GM21367 (cell line): Measurements from ENCODE around the gene GSTT2.
"Not testable (repeated sequence)": the region's sequence is repeated elsewhere in the genome, so short reads cannot be mapped to it uniquely, and the experiment has no call there.

Experiments used
- ATAC-seq: cut with Tn5 transposase; IDR thresholded peaks from one replicate; pipeline ENCODE4 v1.9.1; 2021; ENCODE audit not compliant: unreplicated experiment

GSTT2 gene

GRCh38 chr22:23974345-23974744, 5.6 kb upstream of the GSTT2 start, which contains the start of gene DDT:
DDT (minus strand) TSS chr22:23974441; CDS start chr22:23974414, 27 bp downstream.
- peak; percentile 61 for ATAC-seq

GRCh38 chr22:23974836-23975352, 5.0 kb upstream of the GSTT2 start:
- not testable (repeated sequence) for ATAC-seq

DNA sequence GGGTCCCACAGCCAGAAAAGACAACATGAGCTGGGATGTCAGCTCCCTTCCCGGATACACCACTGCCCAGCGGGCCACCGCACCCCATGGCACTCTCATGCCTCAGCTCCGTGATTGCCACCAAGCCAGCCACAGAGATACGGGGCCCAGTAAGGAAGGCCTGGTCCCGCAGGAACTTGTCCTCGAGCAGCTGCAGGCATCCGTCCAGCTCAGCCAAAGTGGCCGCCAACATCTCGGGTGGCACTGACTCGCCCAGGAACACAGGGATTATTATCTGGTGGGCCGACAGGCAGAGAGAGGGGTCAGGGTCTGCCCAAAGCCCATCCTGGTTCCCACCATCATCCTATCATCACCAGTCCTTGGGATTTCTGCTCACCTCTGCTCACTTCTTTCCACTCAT, 2.6 kb upstream of the GSTT2 start:
- not testable (repeated sequence) for ATAC-seq

DNA sequence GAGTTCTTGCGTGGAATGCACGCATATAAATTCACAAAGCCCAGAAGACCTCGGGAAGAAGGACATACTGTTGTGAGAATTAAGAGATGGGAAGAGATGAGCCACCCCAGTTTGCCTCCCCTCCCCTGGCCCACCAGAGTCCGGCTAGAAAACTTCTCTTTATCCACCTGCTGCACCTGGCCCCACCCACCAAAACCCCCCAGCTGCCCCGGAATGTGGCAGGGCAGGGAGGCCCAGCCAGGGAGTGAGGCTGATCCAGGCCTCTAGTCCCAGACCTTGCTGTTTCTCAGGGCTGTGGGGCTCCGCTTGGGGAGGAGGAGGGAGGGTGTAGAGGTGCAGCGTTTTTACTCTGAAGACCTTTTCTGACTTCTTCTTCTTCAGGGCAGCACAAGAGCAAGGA, 633 bp downstream of the GSTT2 start:
- not testable (repeated sequence) for ATAC-seq

DNA sequence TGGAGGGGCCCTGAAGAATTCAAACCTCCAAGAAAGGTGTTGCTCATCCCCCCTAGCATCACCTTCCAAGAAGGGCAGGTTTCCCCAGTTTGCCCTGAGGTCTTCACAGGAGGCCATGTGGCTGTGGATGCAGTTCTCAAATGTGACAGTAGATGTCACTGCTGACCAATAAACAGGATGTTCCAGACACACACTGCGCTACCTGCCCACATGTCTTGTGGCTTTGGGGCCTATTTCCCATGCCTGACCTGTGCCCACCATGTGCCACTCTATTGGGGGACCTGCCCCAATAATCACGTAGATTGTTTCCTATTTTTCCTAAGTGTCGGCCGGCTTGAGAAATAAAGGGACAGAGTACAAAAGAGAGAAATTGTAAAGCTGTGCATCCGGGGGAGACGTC, 4.5 kb downstream of the GSTT2 start:
- no peak for ATAC-seq

DNA sequence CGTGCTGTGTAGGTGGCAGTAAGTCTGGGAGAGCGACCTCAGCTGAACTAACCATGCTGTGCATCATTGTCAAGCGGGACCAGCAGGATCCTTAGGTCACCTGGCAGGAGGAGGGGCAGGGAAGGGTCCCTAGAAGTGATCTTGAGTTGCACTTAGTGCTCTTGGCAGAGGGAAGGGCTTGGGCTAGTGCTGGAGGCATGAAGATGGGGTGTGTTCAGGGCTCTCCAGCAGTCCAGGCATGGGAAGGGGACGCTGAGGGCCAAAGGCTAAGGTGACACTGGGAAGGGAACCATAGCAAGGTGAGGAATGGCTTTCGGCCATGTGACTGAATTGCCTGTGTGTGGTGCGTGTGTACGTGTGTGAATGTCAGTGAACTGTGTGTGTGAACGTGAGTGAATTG, 6.2 kb downstream of the GSTT2 start:
- not testable (repeated sequence) for ATAC-seq

DNA sequence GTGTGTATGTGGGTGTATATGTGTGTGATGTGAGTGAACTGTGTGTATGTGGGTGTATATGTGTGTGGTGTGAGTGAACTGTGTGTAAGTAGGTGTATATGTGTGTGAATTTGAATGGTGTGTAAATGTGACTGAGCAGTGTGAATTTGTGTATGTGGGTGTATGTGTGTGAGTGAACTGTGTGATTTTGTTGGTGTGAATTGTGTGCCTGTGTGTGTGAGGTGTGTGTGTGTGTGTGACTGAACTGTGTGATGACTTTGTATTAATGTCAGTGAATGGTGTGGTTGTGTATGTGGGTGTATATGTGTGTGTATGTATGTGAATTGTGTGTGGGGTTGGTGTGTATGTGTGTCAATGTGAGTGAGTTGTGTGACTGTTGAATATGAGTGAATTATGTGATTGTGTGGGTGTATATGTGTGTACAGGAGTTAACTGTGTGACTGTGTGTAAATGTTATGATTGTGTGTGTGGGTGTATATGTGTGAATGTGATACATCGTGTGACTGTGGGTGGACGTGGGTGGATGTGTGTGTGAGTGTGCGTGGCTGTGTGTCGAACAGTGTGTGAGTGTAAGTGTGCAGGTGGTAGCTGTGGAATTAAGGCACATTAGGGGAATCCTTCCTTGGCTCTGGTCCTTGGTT, 6.7 kb downstream of the GSTT2 start:
- ATAC-seq: not testable (repeated sequence)

DNA sequence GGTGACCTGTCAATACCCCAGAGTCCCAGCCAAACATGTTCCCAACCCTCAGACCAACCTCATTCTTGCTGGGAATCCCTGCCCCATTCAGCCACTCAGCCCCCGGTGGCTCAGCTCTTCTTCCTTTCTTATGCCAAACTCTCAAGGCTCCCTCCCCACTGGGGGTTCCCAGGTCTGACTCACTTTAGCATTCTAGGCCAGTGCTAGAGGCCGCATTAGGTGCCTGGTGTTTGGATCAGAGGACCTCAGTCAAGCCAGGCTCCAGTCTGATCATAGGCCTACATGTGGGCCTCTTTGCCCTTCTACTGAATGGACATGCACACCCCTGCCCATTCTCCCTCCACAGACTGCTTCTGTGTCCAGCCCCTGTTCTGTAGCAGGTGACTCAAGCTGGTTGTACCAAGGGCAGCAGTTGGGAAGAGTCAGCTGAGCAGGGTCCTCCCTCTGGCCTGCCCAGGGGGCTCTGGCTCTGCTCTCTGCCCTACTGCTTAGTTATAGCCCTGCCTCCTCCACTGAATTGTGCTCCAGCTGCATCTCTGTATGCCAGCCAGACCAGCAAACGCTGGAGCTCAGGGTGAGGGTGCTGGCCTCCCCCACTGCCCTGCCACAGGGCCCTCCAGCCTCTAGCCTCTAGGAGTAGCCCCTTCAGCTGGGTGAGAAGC, 9.8 kb downstream of the GSTT2 start:
- not testable (repeated sequence) for ATAC-seq

DNA sequence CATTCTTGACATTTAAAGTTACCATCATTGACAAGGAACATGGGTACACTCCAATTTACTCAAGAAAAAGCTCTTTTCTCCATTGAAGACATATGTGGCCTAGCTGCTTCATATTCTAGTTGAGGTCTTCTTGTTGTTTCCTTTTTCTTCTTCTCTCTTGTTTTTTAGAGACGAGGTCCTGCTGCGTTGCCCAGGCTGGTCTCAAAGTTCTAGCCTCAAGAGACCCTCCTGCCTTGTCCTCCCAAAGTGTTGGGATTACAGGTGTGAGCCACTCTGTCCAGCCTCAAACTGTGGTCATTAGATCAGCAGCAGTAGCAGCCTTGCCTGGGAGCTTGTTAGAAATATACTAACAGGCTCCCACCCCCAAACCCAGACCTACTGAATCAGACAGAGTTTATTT, 13.1 kb downstream of the GSTT2 start:
- not testable (repeated sequence) for ATAC-seq

- not testable (repeated sequence) for ATAC-seq
Measured at GRCh38 chr22:23993581-23994177, 13.7 kb downstream of the GSTT2 start.

GRCh38 chr22:23997092-23997491, 17.2 kb downstream of the GSTT2 start:
- ATAC-seq: no peak

DNA sequence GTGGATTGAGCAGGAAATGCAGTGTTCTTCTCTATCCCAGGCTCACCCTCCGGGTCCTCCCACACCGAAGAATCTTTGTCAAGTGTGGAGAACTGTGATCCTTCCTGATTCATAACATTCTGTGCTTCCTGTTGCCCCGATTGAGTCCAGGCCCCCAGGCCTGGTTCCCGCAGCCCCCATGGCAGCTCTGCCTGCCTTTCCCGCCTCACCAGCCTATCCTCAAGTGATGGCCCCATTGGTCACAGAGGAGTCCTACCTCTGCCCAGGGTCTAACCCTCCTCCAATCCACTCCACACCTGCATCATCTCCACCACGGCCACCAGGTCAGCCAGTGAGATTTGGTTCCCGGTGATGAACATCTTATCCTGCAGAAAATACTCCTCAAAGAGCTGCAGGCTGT, 19.8 kb downstream of the GSTT2 start:
- ATAC-seq: not testable (repeated sequence)

DNA sequence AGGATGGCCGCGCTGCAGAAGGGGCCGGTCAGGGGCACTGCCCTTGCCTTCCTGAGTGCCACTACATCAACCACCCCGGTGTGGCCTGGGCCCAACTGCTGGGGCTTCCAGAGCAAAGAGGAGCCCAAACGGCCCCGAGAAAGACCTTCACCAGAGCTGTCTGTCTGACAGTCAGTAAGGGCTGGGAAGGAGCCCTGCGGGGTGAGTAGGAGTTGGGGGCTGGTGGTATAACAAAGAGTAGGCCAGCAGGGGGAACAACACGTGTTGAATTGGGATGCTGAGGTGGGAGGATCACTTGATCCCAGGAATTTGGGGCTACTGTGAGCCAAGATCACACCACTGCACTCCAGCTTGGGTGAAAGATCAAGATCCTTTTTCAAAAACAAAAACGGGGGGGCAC, 21.4 kb downstream of the GSTT2 start:
- ATAC-seq: no peak

- no peak for ATAC-seq
Measured at GRCh38 chr22:24002272-24002671, 22.3 kb downstream of the GSTT2 start.

GRCh38 chr22:24002851-24003250, 22.9 kb downstream of the GSTT2 start:
- no peak for ATAC-seq

GRCh38 chr22:24003887-24004286, 24.0 kb downstream of the GSTT2 start:
- no peak for ATAC-seq

GRCh38 chr22:24005201-24005600, 25.3 kb downstream of the GSTT2 start, which contains the start of gene GSTT4:
GSTT4 (minus strand) TSS chr22:24005453; CDS start chr22:24005356, 97 bp downstream.
- ATAC-seq: no peak

- no peak for ATAC-seq
Measured at GRCh38 chr22:24006207-24006913, 26.4 kb downstream of the GSTT2 start.

DNA sequence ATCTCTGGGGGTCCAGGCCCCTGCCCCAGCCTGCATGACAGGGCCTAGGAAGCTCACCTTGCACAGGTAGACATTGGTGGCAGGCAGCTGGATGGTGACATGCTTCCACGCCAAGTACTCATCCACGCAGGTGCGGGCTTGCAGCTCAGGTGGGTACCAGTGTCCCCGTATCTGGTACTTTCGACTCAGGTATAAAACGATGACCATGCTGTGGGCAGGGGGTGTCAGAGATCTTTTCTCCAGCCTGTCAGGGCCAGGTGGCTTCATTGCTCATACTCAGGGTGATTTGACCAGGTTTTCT, 26.9 kb downstream of the GSTT2 start:
- ATAC-seq: no peak

GRCh38 chr22:24007253-24008021, 27.5 kb downstream of the GSTT2 start:
- no peak for ATAC-seq

GRCh38 chr22:24008022-24008283, 28.0 kb downstream of the GSTT2 start:
- no peak for ATAC-seq
